ENCODE measurements around the gene RIN3.
A peak's percentile ranks its signal among the peaks of the same experiment; 100 is the strongest.

RIN3 gene

DNA sequence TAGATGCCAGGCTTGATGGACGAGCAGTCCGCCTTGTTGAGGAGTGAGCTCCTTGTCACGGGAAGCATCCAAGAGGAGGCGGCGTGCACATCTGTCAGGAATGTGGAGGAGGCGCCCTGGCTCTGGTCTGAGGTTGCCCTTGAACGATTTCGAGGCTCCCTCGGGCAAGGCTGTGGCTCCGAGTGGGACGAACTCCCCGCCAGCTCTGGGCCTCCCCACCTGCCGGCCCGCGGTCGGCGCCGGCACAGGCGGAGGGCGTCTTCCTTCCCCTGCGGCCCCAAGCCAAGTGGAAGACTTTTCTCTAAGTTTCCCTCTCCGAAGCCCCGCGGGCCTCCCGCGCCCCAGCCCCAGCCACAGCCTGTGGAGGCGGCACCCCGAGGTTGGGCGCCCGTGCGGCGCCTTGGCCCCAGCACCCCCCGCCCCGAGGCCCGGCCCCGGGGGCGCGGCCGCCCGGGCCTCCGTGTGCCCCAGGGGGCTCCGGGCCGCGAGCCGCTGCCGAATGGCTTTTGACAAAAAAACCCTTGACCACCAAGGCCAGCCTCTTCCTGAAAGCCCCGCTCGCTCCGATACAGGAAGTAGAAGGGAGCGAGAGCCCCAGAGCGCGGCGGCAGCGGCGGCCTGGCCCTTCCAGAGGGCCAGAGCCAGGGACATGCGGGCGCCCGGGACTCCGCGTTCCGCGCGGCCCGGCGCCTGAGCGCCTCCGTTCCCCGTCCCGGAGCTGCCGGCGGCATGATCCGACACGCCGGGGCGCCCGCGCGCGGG is at the start of gene RIN3:
RIN3 (plus strand) TSS at position 578 of the 762 bp plus-strand sequence; CDS start at position 730, 152 bp downstream.
- peak; percentile 49 for DNase-seq (ENCODE audit: low spot score)

DNA sequence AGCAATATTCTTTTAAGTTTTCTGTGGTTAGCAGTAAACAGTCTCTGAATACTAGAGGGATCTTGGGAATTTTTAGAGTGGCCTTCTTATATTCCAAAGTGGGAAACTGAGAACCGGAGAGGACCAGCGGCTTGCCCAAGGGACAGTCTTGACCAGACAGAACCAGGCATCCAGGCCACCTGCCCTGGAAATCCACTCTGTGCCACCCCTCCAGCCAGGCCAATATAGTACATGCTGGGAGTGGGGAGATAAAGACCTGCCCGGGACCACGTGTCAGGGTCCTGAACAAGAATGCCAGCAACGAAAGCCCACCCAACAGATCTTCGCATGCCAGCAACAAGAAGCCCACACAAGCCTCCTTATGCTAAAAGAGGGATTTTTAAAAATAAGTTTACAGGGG is 49.4 kb upstream of the RIN3 start:
- no peak for DNase-seq (ENCODE audit: low spot score)

DNA sequence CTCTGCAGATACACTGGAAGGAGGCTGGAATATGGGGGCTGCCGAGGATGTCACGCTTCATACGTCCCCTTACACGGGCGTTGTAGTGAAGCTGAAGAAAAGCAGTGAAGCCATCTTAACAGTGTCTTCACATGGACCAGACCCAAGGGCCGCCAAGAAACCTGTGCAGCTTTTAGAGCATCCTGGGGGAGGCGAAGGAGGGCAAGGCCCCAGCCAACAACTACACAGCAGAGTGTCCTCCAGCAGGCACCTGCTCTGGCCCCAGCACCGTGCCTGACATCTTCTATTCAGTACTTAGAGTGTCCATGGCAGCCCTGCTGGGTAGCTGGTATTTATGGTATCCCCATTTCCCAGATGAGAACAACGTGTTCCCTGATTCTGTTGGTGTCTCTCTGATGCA is 48.9 kb upstream of the RIN3 start:
- no peak for DNase-seq (ENCODE audit: low spot score)

DNA sequence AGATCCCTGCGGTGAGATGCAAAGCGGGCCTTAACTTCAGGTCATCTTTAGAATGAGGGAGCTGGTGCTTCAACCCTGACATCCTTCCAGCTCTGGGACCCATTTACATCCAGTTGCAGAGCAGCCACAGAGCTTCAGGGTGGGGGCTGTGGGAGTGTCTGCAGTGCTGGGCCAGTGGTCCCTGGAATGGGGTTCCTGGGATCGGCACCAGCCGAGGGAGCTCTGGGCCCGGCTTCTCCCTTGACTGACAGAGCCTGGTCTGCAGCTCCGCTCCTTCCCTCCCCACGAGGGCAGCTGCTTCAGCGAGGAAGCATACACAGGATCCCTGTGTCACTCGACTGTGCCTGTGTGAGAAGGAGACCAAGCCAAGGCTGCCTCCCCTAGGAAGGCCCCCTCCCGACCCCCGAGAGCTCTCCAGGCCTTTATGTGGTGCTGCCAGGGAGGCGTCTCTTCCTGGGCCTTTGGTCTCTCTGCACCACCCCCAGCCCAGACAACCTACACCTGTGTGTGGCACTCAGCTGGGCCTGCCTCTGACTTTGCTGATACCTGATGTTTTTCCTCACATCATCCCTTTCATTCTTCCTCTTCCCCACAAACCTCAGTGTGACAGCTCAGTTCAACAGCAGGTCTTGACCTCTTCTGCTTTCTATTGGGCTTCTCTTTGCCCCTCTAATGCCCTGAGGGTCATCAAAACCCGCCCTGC is 48.1 kb upstream of the RIN3 start:
- DNase-seq (ENCODE audit: low spot score): no peak

GRCh38 chr14:92466059-92466458 is 47.5 kb upstream of the RIN3 start:
- no peak for DNase-seq (ENCODE audit: low spot score)

DNA sequence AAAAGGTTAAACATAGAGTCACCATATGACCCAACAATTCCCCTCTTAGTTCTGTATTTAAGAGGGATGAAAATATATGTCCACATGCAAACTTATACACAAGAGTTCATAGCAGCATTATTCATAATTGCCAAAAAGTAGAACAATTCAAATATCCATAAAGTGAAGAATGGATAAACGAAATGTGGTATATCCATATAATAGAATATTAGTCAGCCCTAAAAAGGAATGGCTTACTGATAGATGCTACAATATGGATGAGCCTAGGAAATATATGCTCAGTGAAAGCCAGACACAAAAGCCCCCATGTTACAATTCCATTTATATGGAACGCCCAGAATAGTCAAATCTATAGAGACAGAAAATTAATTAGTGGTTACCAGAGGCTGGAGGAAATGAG is 44.1 kb upstream of the RIN3 start:
- no peak for DNase-seq (ENCODE audit: low spot score)

DNA sequence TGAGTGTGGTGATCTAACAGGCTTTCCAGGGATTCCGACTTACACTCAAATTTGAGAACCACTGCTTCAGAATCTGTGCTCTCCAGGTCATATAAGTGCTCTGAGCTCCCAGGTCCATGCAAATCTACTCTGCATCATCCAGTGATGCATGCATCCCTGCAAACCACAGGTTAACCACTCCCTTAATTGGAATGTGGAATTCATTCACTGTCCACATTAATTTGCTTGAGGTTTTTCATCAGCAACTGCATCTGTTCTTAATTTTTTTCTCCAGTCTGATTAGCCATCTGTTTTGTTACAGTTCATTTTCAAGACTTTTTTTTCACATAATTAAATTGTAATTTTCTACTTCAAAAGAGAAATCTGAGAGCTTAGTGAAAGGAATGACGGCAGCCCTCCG is 43.4 kb upstream of the RIN3 start:
- DNase-seq (ENCODE audit: low spot score): peak; percentile 60

- no peak for DNase-seq (ENCODE audit: low spot score)
These were observed 42.8 kb upstream of the RIN3 start for GRCh38 chr14:92470811-92471210.

DNA sequence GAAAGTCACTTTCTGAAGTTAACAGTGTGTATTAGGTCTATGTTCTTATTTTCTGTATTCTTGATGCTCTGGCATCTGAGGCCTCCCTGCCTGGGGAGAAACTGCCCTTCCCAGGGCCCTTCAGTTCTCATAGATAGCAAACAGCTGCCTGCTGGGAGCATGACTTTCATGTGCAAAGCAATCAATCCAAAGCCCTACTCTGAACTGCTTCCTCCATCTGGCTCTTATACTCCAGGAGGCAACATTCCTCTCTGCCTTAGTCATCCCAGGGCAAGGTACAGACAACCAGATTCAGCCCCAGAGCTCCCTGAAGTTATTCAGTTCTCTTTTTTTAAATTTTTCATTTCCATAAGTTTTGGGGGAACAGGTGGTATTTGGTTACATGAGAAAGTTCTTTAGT is 41.7 kb upstream of the RIN3 start:
- DNase-seq (ENCODE audit: low spot score): peak; percentile 82

DNA sequence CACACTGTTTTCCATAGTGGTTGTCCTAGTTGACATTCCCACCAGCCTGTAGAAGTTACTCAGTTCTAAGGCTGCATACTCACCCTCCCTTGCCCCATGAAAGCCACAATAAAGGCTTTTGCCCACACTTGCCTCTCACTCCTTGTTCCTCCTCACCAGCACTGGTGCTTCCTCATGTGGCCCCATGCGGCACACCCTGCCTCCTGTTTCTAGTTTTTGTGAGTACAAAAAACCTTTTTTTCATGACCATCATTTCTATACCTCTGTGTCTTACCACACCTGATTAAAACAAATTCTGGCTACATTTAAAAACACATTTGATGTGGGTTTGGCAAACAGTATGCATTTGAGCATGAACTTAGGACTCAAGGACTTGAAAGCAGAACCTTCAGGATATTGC is 40.7 kb upstream of the RIN3 start:
- DNase-seq (ENCODE audit: low spot score): peak; percentile 22

DNA sequence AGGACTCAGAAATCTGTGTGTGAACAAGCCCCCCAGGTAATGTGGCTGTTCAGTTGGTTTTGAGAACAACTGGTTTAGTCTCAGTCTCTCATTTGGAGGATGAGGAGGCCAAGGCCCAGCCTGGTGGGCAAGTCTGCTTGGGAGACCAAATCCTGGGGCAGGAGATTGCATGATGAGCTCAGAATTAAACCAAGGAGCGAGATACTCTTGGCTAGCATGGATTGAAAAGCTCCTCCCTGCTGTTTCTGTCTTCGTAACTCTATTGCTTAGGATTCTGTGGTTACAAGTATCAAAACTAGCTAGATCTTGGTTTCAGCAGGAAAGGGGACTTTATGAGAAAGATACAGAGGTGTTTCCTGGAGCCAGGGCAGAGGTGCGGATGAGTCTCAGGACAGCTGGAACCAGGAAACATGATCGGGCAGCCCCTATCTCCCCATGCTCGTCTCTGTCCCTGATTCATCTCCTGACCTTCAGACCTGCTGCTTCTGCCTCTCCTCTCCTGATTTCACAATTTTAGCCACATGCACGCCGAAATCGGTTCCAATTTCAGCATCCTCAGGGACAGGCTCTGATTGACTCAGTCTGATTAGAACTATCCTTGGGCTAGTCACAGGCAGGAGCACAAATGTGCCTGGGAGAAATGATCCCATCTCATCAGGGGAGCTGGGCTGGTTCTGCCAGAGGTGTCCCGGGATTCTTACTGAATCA is 40.2 kb upstream of the RIN3 start:
- DNase-seq (ENCODE audit: low spot score): no peak

DNA sequence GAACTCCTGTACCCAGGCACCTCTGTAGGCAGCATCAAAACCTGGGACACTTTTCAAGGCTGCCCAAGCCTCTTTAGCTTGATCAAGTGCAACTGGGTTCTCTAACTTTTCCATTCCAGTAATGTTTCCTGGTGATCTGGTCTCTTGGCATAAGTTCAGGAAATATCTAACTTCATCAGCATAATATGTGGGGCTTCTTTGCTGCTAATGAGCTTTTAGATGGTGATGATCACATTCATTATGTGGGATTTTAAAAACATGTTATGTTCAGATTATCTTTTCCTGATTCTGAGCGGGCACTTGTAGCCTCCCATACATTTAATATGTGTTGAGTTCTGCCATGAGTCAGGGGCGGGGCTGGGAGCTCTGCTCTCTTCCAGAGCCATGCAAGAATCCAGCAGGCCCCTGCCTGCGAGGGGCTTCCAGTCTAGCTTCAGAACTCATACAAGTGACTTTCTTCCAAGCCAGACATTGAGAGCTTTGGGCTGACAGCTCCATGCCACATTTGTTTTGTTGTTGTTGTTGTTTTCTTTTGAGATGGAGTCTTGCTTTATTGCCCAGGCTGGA is 39.5 kb upstream of the RIN3 start:
- DNase-seq (ENCODE audit: low spot score): no peak

GRCh38 chr14:92475037-92475436 is 38.5 kb upstream of the RIN3 start:
- DNase-seq (ENCODE audit: low spot score): no peak

GRCh38 chr14:92475451-92476187 is 38.0 kb upstream of the RIN3 start:
- DNase-seq (ENCODE audit: low spot score): no peak

- DNase-seq (ENCODE audit: low spot score): no peak
These were observed 32.7 kb upstream of the RIN3 start for GRCh38 chr14:92480856-92481255.

DNA sequence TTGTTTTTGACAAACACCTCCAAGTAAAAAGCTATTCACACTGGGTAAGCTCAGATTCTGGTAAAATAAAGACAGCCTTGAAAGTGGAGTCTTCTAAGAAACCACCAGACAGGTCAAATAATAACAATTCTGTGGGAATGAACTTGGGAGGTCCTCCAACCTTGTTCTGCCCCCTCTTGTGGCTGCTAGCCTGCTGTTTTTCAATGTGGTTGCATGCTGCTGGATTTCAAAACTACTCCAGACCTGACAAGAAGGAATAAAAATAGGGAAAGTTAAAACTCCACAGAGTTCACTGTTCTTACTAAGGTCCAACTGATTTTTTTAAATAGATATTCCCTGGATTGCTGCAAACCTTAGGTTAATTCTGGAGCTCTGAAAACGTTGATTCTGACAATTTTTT is 32.2 kb upstream of the RIN3 start:
- DNase-seq (ENCODE audit: low spot score): no peak

- DNase-seq (ENCODE audit: low spot score): no peak
These were observed 31.6 kb upstream of the RIN3 start for GRCh38 chr14:92481811-92482555.

GRCh38 chr14:92482621-92483319 is 30.8 kb upstream of the RIN3 start:
- DNase-seq (ENCODE audit: low spot score): no peak

DNA sequence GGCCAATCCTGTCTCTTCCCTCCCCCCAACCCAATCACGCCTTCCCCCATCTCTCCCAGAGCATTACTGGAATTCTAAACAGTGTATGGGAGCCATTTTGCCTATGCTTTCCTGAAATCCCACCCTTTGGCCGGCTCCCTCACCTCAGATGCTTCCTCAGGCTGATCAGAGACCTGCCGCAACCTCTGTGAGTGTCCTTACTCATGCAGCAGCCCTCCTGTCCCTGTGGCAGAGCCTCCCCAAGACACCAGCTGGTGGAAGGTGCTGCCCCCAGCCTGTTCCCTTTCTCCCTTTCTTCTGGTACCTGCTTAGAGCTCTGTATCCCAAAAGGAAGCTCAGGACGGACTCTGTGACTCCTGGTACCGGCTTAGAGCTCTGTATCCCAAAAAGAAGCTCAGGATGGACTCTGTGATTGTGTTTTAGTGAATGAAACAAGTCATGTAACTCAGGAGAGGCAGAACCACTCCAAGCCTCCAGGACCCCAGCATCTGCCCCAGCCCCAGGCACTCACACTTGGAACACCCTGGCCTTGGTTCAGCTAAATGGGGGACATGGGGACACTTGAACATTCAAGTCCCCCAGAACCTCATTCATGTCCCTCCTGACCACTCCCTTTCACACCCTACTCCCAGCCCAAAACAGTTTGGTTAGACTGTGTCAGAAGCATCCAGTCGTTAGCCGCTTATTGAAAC is 29.3 kb upstream of the RIN3 start:
- DNase-seq (ENCODE audit: low spot score): no peak

- DNase-seq (ENCODE audit: low spot score): no peak
These were observed 26.7 kb upstream of the RIN3 start for GRCh38 chr14:92486881-92487280.
